GM18519 (cell line): ENCODE results near the gene WSB1.

Experiments used
- ATAC-seq: cut with Tn5 transposase; IDR thresholded peaks from one replicate; pipeline ENCODE4 v1.9.1; 2021; ENCODE audit warnings: mild to moderate bottlenecking, moderate library complexity; ENCODE audit not compliant: unreplicated experiment, low FRiP score

The WSB1 gene

GRCh38 chr17:27354491-27355081 lies 60.7 kb downstream of the WSB1 start:
- ATAC-seq, result no peak

- no peak for ATAC-seq
These were observed 61.5 kb downstream of the WSB1 start for GRCh38 chr17:27355419-27355818.

- no peak for ATAC-seq
These were observed 62.3 kb downstream of the WSB1 start for GRCh38 chr17:27356091-27356705.

- ATAC-seq, result no peak
These were observed 63.3 kb downstream of the WSB1 start for GRCh38 chr17:27357236-27357635.

GRCh38 chr17:27360507-27360906 lies 66.6 kb downstream of the WSB1 start:
- no peak for ATAC-seq

- ATAC-seq, result no peak
These were observed 67.8 kb downstream of the WSB1 start for GRCh38 chr17:27361695-27362094.

- no peak for ATAC-seq
These were observed 68.6 kb downstream of the WSB1 start for GRCh38 chr17:27362503-27362902.

- ATAC-seq, result no peak
These were observed 69.0 kb downstream of the WSB1 start for GRCh38 chr17:27362909-27363308.

GRCh38 chr17:27363326-27363725 lies 69.4 kb downstream of the WSB1 start:
- ATAC-seq, result no peak
